HG02623 (cell line): Measurements from ENCODE around the gene PCAT6.
"Not testable (repeated sequence)": the region's sequence is repeated elsewhere in the genome, so short reads cannot be mapped to it uniquely, and the experiment has no call there.

Experiments used
- ATAC-seq: cut with Tn5 transposase; IDR thresholded peaks from one replicate; pipeline ENCODE4 v1.9.1; 2021; ENCODE audit warnings: moderate library complexity; ENCODE audit not compliant: unreplicated experiment

The PCAT6 gene

GRCh38 chr1:202806845-202807450 lies 3.8 kb upstream of the PCAT6 start:
- ATAC-seq = no peak

- ATAC-seq = no peak
Measured at GRCh38 chr1:202807451-202807925, 3.3 kb upstream of the PCAT6 start.

- ATAC-seq = no peak
Measured at GRCh38 chr1:202807926-202808757, 2.6 kb upstream of the PCAT6 start, which contains the start of gene KDM5B. Gene KDM5B (minus strand): TSS chr1:202808421. CDS start chr1:202808305, 116 bp downstream.

- no peak for ATAC-seq
Measured at GRCh38 chr1:202809597-202810159, 1.1 kb upstream of the PCAT6 start.

GRCh38 chr1:202810193-202810614 lies 550 bp upstream of the PCAT6 start:
- ATAC-seq = no peak

- no peak for ATAC-seq
Measured at GRCh38 chr1:202811296-202812175, 782 bp downstream of the PCAT6 start.

- no peak for ATAC-seq
Measured at GRCh38 chr1:202812176-202813026, 1.6 kb downstream of the PCAT6 start.

GRCh38 chr1:202815120-202815519 lies 4.4 kb downstream of the PCAT6 start:
- no peak for ATAC-seq

GRCh38 chr1:202818819-202819218 lies 8.1 kb downstream of the PCAT6 start:
- ATAC-seq = no peak

GRCh38 chr1:202821467-202821866 lies 10.7 kb downstream of the PCAT6 start:
- ATAC-seq = no peak

GRCh38 chr1:202825748-202826147 lies 15.0 kb downstream of the PCAT6 start:
- ATAC-seq = no peak

- not testable (repeated sequence) for ATAC-seq
Measured at GRCh38 chr1:202829223-202829622, 18.5 kb downstream of the PCAT6 start.

- ATAC-seq = no peak
Measured at GRCh38 chr1:202831906-202832305, 21.2 kb downstream of the PCAT6 start.

GRCh38 chr1:202834771-202835547 lies 24.2 kb downstream of the PCAT6 start:
- no peak for ATAC-seq

GRCh38 chr1:202835548-202836072 lies 24.9 kb downstream of the PCAT6 start:
- no peak for ATAC-seq

GRCh38 chr1:202836623-202837403 lies 26.1 kb downstream of the PCAT6 start:
- ATAC-seq = no peak

- ATAC-seq = no peak
Measured at GRCh38 chr1:202837746-202838262, 27.1 kb downstream of the PCAT6 start.

- ATAC-seq = no peak
Measured at GRCh38 chr1:202843081-202843480, 32.3 kb downstream of the PCAT6 start.
